Activated T-cell treated with anti-CD3 and anti-CD28 coated beads, Interleukin-2, amount 50 U/mL, for 48 hours (primary cell): ENCODE data around the gene PADI2.

Experiments used
- DNase-seq, 2 experiments: peaks; one replicate each; pipeline ENCODE4 v3.0.0-alpha.2; 2020

PADI2 gene

GRCh38 chr1:17112076-17112475, 7.2 kb downstream of the PADI2 start:
- no peak for DNase-seq

GRCh38 chr1:17110555-17110926, 8.7 kb downstream of the PADI2 start:
- DNase-seq: no peak

GRCh38 chr1:17109892-17110554, 9.2 kb downstream of the PADI2 start:
- DNase-seq: no peak

- DNase-seq: no peak
Measured at GRCh38 chr1:17108786-17109185, 10.5 kb downstream of the PADI2 start.

- no peak for DNase-seq
Measured at GRCh38 chr1:17108360-17108759, 10.9 kb downstream of the PADI2 start.

GRCh38 chr1:17104782-17105181, 14.5 kb downstream of the PADI2 start:
- no peak for DNase-seq

GRCh38 chr1:17102232-17102631, 17.0 kb downstream of the PADI2 start:
- DNase-seq: no peak

GRCh38 chr1:17101261-17101660, 18.0 kb downstream of the PADI2 start:
- DNase-seq: no peak

GRCh38 chr1:17099616-17100340, 19.5 kb downstream of the PADI2 start:
- no peak for DNase-seq

GRCh38 chr1:17098446-17099317, 20.6 kb downstream of the PADI2 start:
- DNase-seq: no peak

- no peak for DNase-seq
Measured at GRCh38 chr1:17097787-17098186, 21.5 kb downstream of the PADI2 start.

GRCh38 chr1:17097147-17097546, 22.1 kb downstream of the PADI2 start:
- no peak for DNase-seq

GRCh38 chr1:17096584-17096983, 22.7 kb downstream of the PADI2 start:
- no peak for DNase-seq

GRCh38 chr1:17095141-17095540, 24.1 kb downstream of the PADI2 start:
- DNase-seq: no peak

- DNase-seq: no peak
Measured at GRCh38 chr1:17094664-17095063, 24.6 kb downstream of the PADI2 start.

- DNase-seq: no peak
Measured at GRCh38 chr1:17093822-17094393, 25.3 kb downstream of the PADI2 start.

GRCh38 chr1:17091252-17091651, 28.0 kb downstream of the PADI2 start:
- no peak for DNase-seq

GRCh38 chr1:17089506-17089905, 29.7 kb downstream of the PADI2 start:
- DNase-seq: no peak

- DNase-seq: no peak
Measured at GRCh38 chr1:17086751-17087150, 32.5 kb downstream of the PADI2 start.

GRCh38 chr1:17084787-17085186, 34.5 kb downstream of the PADI2 start:
- no peak for DNase-seq

- DNase-seq: no peak
Measured at GRCh38 chr1:17082761-17083160, 36.5 kb downstream of the PADI2 start.

- DNase-seq: no peak
Measured at GRCh38 chr1:17081439-17081838, 37.8 kb downstream of the PADI2 start.

GRCh38 chr1:17080880-17081279, 38.4 kb downstream of the PADI2 start:
- no peak for DNase-seq
